Smooth muscle cell (in vitro differentiated cells): ENCODE measurements around the gene AFAP1. TPM values are rescaled to one million over a fixed set of nuclear protein-coding genes. Genes with fewer than 3 reads are reported as not detected.

Source experiments
- DNase-seq: peaks from one replicate; lab custom pipeline; 2025; ENCODE audit not compliant: unreplicated experiment; lab: John Stamatoyannopoulos, UW
- H2AFZ ChIP-seq: fragments of 200-600 bp; sonication (generic); 2 replicates; pipeline ENCODE4 v1.6.0; 2016; ENCODE audit warnings: antibody characterized with exemption, low read depth, mild to moderate bottlenecking
- H3F3A ChIP-seq: fragments of 200-600 bp; sonication (generic); 2 replicates; pipeline ENCODE4 v1.6.0; 2017; ENCODE audit warnings: antibody characterized with exemption, low read depth
- H3K27ac ChIP-seq: fragments of 200-600 bp; sonication (generic); 2 replicates; pipeline ENCODE4 v1.5.1; 2016; ENCODE audit warnings: low read depth, mild to moderate bottlenecking
- H3K27me3 ChIP-seq: fragments of 200-600 bp; sonication (generic); 2 replicates; pipeline ENCODE4 v1.6.1; 2016; ENCODE audit warnings: low read depth, mild to moderate bottlenecking
- H3K36me3 ChIP-seq: fragments of 200-600 bp; sonication (generic); 2 replicates; pipeline ENCODE4 v1.5.1; 2016; ENCODE audit warnings: low read depth
- H3K4me1 ChIP-seq: fragments of 200-600 bp; sonication (generic); 2 replicates; pipeline ENCODE4 v1.5.1; 2016; ENCODE audit warnings: low read depth
- H3K4me2 ChIP-seq: fragments of 200-600 bp; sonication (generic); 2 replicates; pipeline ENCODE4 v1.6.0; 2016; ENCODE audit warnings: mild to moderate bottlenecking
- H3K4me3 ChIP-seq: fragments of 200-600 bp; sonication (generic); 2 replicates; pipeline ENCODE4 v1.5.1; 2016; ENCODE audit warnings: mild to moderate bottlenecking
- H3K79me2 ChIP-seq: fragments of 200-600 bp; sonication (generic); 2 replicates; pipeline ENCODE4 v1.6.0; 2016; ENCODE audit warnings: low read depth, mild to moderate bottlenecking
- H3K9ac ChIP-seq: fragments of 200-600 bp; sonication (generic); 2 replicates; pipeline ENCODE4 v1.6.0; 2016; ENCODE audit warnings: low read depth
- H3K9me3 ChIP-seq: fragments of 200-600 bp; sonication (generic); replicated peaks from 2 replicates; pipeline ENCODE4 v1.5.1; 2016; ENCODE audit warnings: low read depth
- H4K20me1 ChIP-seq: fragments of 200-600 bp; sonication (generic); 2 replicates; pipeline ENCODE4 v1.6.0; 2016; ENCODE audit warnings: low read depth
- WGBS: methylation state at CpG from one replicate; pipeline ENCODE4 v1.1.7; 2016; ENCODE audit warnings: low lambda C conversion rate; 5-methylcytosine and 5-hydroxymethylcytosine counted together
- polyA plus RNA-seq: library from polyadenylated mRNA; unstranded; fragments of >200 nt; fragmentation: Nextera tagmentation; extraction: Ambion mirVana; gene quantifications from 2 replicates; pipeline ENCODE4 v1.2.1, GENCODE V29; 2016
- total RNA-seq: library from RNA; depleted of rRNA; stranded (reverse); fragments of >200 nt; gene quantifications from 2 replicates; pipeline ENCODE4 v1.2.3, GENCODE V29; 2014
- TF ChIP-seq, protein P1 (sequence below): fragments of 200-600 bp; sonication (generic); IDR thresholded peaks from 2 replicates; pipeline ENCODE4 v1.5.1; 2017; ENCODE audit warnings: borderline replicate concordance, mild to moderate bottlenecking, antibody characterized with exemption; ENCODE audit not compliant: insufficient read depth, poor library complexity, severe bottlenecking

The AFAP1 gene
- total and polyA plus RNA-seq, 2 experiments from 2014 or later: 12.6 to 24.8 TPM

DNA sequence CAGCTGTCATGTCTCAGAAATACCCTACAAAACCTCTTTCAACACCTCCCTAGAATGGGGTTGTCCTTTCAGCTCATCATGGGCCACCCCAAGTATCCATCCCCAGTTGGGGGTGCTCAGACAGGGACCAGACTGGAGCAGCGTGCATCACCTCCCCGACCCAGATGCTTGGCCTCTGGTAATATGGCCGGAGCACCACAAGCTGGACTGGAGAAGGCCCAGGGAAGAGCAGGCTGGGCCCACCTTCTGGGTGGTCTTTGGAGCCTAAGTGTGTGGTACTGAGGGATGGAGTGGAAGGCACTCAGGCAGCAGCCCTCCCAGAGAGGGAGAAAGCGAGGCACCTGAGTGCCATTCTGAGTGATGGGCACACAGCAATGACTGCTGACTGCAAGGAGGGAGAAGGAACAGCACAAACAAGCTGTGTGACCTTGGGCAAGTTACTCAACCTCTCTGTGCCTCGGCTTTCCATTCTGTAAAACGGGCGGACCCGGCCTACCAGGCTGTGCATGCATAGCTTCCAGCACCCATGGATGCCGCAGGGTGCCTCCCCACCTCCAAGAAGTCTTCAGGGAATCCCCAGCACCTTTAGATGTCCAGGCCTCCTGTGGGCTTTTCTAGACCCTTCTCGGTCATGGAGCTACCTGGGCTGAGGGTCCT is 228.2 kb downstream of the AFAP1 start:
- Histone ChIP-seq H2AFZ (no peak overlapping the region), H3K27ac (no peak overlapping the region), H4K20me1 (no peaks in the 10 kb centered on the region), H3K27me3 (no peaks in the 10 kb centered on the region), H3K4me3 (no peak overlapping the region), H3K79me2 (no peaks in the 10 kb centered on the region), H3K9ac (no peak overlapping the region), H3K9me3 (no peaks in the 10 kb centered on the region), H3K36me3 (no peaks in the 10 kb centered on the region), H3F3A (no peaks in the 10 kb centered on the region), H3K4me2 (no peak overlapping the region), H3K4me1 (no peaks in the 10 kb centered on the region)
- 96% methylated on average over 10 of the region's 10 CpGs for WGBS
- TF ChIP-seq, protein P1, sequence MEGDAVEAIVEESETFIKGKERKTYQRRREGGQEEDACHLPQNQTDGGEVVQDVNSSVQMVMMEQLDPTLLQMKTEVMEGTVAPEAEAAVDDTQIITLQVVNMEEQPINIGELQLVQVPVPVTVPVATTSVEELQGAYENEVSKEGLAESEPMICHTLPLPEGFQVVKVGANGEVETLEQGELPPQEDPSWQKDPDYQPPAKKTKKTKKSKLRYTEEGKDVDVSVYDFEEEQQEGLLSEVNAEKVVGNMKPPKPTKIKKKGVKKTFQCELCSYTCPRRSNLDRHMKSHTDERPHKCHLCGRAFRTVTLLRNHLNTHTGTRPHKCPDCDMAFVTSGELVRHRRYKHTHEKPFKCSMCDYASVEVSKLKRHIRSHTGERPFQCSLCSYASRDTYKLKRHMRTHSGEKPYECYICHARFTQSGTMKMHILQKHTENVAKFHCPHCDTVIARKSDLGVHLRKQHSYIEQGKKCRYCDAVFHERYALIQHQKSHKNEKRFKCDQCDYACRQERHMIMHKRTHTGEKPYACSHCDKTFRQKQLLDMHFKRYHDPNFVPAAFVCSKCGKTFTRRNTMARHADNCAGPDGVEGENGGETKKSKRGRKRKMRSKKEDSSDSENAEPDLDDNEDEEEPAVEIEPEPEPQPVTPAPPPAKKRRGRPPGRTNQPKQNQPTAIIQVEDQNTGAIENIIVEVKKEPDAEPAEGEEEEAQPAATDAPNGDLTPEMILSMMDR: no peak
- DNase-seq: no peak

DNA sequence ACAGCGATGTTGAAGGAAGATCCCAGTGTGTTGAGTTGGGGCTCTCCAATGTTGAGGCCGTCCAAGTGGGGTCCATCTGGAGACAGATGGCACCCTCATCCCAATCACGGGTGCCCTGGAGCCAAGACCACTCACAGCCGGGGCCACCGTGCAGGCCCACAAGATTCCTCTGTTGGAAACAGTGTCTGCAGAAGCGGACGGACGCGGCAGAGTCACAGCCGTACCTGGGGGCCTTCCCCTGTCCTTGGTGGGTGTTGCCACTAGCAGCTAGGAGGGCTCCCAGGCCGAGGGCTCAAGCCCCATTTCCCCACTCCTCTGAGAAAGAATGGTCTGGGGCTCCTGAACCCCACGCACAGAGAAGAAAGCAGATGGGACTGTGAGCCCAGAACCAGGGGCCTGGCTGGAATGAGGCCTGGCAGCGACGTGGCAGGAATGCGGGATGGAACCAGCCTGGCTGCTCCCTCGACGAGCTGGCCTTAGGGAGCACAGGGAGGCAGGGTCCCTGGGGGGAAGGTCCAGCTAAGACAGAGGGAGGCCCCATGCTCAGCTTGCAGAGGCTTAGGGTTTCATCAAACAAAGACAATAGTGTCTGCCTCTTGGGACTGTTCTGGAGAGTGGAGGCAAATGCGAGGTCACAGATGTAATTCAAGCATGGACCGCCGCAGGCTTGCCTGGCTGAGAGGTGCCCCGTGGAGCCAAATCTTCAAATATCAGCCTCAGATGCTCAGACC is 228.9 kb downstream of the AFAP1 start:
- Histone ChIP-seq H3K4me2 (no peak overlapping the region), H3F3A (no peaks in the 10 kb centered on the region), H3K9ac (no peak overlapping the region), H4K20me1 (no peaks in the 10 kb centered on the region), H3K79me2 (no peaks in the 10 kb centered on the region), H3K27me3 (no peaks in the 10 kb centered on the region), H3K4me3 (no peak overlapping the region), H3K4me1 (no peaks in the 10 kb centered on the region), H3K9me3 (no peaks in the 10 kb centered on the region), H3K36me3 (no peaks in the 10 kb centered on the region), H3K27ac (no peak overlapping the region), H2AFZ (no peak overlapping the region)
- TF ChIP-seq, protein P1: no peak
- no peak for DNase-seq
- 89% methylated on average over 21 of the region's 21 CpGs for WGBS

DNA sequence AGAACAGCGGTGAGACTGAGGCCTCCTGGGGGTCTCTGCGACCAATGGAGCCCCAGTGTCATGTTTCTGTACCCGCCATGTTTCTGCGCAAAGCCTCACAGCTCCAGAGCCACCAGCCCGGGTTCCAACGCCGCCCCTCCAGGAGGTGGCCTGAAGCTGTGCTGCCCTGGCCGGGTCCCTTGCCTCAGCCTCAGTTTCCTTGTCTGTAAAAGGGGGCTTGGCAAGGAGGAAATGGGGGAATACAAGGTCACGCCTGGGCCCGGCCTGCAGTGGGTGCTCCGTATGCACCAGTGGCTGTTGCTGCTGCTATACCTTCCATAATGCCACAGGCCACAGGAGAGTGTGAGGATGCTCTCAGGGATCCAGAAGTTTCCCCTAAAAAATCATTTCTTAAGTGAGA is 229.5 kb downstream of the AFAP1 start:
- no peak for DNase-seq
- WGBS: 92% methylated on average over 11 of the region's 11 CpGs
- no peak overlapping the region for H3K9ac ChIP-seq
- no peaks in the 10 kb centered on the region for H3K27me3 ChIP-seq
- H3F3A ChIP-seq: no peaks in the 10 kb centered on the region
- H3K4me3 ChIP-seq: no peak overlapping the region
- H3K79me2 ChIP-seq: no peaks in the 10 kb centered on the region
- H3K4me2 ChIP-seq: no peak overlapping the region
- no peaks in the 10 kb centered on the region for H3K36me3 ChIP-seq
- H3K27ac ChIP-seq: no peak overlapping the region
- H2AFZ ChIP-seq: no peak overlapping the region
- no peaks in the 10 kb centered on the region for H3K9me3 ChIP-seq
- no peaks in the 10 kb centered on the region for H4K20me1 ChIP-seq
- no peaks in the 10 kb centered on the region for H3K4me1 ChIP-seq
- TF ChIP-seq, protein P1: no peak
